ENCODE results near the gene ZIC4.

The ZIC4 gene

GRCh38 chr3:147368561-147369221, 37.7 kb downstream of the ZIC4 start:
- DNase-seq: no peak

- no peak for DNase-seq
Observed at GRCh38 chr3:147368151-147368550, 38.2 kb downstream of the ZIC4 start.

- no peak for DNase-seq
Observed at GRCh38 chr3:147367676-147368075, 38.7 kb downstream of the ZIC4 start.

GRCh38 chr3:147365196-147366115, 40.9 kb downstream of the ZIC4 start:
- DNase-seq: no peak

DNA sequence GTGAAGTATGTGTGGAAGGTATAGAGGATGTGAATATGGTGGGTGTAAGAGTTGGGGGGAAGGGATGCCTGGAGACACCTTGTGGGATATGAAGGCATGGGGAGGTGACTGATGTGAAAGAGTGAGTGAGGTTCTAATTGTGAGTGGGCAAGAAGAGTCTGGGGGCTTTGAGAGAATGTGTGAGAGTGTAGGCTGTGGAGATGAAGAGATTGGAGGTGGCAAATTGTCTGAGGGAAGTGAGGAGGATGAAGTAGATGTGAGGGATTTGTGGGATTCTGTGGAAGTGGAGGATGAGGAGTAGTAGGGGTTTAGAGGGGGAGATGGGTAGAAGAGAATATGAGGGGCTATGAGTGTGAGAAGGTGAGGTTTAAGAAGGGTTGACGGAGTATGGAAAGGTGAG, 41.6 kb downstream of the ZIC4 start:
- DNase-seq: no peak

- DNase-seq: no peak
Observed at GRCh38 chr3:147361454-147362420, 44.6 kb downstream of the ZIC4 start.

- no peak for DNase-seq
Observed at GRCh38 chr3:147360646-147361453, 45.5 kb downstream of the ZIC4 start.

DNA sequence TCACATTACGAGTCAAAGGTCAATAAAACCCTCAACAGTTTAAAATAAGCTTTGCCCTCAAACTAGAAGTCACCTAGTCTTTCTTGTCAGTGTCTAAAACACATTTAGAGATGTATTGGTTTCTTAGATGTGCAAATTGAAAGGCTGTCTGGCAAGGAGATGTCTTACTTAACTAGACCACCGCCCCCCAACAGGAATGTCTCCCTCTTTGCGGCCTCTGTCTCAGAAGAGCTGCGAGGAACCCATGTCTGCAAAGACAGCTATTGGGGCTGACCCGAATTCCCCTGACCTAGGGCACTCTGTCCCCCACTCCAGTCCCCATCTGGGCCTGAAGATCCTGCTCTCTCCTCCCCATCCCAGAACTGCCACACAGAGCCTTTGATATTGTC, 46.3 kb downstream of the ZIC4 start:
- no peak for DNase-seq

DNA sequence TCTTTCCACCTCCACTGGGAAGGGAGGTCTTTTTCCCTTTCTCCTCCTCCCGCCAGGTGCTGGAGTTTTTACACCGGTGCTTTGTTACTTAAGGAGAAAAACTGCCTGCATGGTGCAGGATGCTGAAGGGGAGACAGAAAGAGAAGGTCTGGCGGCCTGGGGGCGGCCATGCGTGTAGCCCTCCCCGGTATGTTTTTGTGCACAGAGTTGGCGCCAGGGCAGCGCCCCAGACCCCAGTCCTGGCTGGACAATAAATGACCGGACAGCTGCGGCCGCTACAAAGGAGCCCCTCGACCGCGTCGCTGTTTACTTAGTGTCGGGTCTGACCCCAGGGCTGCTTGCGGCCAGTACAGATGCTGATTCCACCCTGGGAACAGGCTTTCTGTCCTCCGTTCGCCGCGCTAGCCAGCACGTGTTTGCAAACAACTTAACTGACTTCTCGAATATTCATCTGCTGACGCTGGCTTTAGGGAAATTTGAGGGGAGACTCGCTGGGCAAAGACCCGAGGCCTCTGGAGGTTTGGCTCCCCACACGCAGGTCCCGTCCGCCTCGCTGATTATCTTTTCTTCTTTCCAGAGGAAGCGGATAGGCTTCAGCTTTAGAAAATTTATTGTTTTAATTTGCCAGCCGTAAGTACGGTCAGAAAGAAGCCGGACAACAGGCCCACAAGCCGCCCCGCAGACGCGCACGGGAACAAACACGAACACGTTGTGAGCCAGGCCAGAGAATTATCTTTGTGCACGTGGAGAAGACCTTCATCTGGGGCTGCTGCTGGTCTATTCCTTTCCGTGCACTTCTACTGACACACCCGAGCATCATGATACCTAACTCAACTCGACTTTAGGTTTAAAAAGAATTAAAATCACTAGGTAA, 46.9 kb downstream of the ZIC4 start:
- no peak for DNase-seq

- DNase-seq: no peak
Observed at GRCh38 chr3:147358144-147358992, 48.0 kb downstream of the ZIC4 start.

DNA sequence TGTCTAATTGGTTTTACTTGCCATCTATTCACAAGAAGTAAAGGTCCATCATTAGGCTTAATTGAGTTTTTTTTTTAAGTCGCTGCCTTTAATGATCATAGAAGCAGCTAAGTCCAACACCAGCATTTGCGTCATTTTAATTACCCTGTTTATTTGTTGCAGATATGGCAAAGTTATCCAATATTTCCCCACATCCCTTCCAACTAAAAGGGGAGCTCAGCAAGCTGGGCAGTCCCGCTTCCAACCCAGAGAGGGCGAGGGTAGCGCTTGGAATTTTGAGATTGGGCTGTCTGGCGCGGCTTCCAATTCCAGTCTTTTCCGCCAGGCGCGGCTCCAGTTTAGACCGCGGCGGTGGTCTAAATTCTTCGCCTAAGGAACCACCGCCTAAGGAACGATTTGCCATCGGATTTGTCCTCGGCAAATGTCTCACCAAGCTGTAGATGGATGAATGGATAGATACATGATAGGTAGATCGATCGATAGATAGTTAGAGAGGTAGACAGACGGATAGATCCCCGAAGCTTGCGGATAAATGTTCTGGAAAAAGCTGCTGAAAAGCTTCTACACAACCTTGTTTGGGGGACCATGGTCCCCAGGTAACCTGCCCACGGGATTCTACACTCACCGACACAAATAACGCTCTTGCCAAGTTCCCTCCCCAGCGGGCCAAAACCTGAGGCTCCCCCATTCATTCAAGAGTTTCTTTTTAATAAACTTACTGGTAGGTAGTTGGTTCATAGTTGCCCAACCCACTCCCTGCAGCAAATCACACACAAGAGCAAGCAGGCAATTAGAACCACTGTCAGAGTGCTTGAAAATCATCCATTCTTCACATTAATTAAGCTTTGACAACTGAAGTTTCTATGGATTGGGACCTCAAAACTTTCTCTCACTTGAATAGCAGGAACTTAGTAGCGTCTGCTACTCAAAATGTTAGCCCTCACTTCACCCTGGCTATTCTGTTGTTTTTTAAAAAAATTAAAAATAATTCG, 49.1 kb downstream of the ZIC4 start:
- no peak for DNase-seq

DNA sequence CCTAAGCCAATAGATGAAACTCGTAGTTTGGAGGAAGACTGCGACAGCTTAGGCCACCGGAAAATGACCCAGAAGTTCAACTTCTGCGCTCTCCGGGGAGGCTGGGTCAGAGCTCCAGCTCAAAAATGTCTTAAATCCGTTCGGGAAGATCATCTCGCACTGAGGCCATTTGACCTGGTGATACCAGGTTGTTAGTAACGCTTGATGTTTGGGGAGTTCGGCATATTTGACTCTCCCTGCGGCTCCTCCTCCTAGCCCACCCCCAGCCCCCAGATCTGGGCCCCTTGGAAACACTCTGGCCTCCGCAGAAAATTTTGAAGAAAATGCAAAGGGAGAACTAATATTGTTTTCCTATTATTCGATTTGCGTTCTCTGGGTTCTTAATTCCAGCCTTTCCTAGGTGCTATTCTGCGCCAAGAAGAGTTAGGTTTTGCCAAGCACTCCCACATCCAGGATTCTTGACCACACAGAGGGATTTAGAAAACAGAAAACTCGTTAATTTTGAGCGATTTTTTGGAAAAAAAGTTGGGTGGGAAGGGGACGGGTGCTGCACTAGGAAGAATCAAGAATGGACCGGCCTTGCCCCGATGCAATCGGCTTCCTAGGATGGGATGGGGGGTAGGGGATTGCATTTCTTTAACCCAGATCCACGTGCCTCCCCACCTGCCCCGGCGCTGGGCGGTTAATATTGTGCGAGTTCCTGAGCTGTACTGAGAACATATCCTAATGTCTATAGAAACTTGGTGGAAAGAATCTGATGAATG, 50.0 kb downstream of the ZIC4 start:
- DNase-seq: no peak

DNA sequence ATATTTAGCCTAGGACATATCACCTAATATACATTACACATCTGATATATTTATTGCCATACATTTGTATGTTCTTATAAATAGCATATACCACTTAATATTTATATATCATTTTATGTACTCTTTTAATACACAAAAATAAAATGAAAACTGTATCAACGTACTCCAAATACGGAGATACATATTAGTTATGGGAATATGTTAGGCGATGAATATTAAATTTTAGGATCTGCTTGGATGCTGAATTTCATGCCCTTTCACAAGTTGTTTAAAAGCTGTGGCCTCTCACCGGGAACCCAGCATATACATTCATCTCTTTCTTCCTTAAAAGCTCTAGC, 50.6 kb downstream of the ZIC4 start:
- no peak for DNase-seq

DNA sequence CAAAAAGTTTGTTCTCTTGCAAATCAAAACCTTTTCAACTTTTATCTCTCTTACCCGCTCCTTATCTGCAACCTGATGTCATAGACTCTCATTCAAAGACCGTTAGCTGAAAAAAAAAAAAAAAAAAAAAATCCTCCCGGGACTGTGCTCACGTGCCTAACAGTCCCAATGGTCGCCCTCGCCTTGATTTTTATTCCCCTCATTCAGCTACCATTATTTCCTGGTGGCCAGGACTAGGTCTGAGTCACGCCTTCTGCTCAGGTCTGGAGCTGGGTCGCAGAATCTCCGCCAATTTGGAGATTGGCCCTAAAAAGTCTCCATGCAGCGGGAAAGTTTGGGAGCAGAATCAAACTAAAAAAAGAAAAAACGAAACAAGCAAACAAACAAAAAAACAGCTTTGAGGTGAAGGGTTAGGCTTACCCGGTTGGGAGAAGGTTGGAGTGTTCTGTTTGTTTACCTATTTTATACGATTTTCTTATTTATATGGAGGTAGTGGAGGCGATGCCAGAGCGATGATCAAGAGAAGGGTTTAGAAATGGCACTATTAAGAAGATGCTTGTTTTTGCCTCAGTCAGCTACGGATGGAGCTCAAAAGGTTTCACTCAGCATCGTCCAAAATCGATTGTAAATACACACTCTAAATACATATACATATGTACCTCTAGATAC, 51.1 kb downstream of the ZIC4 start:
- DNase-seq: no peak

GRCh38 chr3:147354623-147355022, 51.7 kb downstream of the ZIC4 start:
- no peak for DNase-seq

DNA sequence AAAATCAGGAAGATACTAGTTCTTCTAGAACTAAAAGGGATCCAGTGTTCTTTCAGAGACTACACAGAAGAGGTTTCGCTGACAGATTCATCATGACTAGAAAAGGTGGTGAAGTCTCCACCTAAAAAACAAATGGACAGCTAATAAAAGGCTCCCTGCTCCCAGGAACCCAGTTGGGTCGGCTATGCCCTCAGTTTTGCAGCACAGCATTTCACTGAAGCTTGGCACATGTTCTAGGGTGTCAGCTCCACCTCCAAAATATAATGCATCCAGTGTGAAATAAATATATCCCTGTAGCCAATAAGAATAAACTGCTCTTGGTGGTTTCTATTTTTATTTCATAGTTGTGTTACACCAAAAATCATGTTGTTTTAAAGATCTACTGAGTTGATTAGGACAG, 55.0 kb downstream of the ZIC4 start:
- no peak for DNase-seq

- no peak for DNase-seq
Observed at GRCh38 chr3:147348976-147349375, 57.4 kb downstream of the ZIC4 start.

- DNase-seq: no peak
Observed at GRCh38 chr3:147343926-147344325, 62.4 kb downstream of the ZIC4 start.

All from activated naive CD4-positive, alpha-beta T cell (primary cell).